T-helper 1 cell treated with Interleukin-12 subunit alpha and Interleukin-12 subunit beta and Interleukin-4 antibody, amounts not matched to agents 30 μg/mL and 1 μg/mL, for 36 hours (primary cell): Measurements from ENCODE around the gene MIDN.
A peak's percentile ranks its signal among the peaks of the same experiment; 100 is the strongest.

ENCODE experiments used
- H3K27ac Mint-ChIP-seq: one replicate; pipeline ENCODE4 v1.8.0; 2021; ENCODE audit warnings: mild to moderate bottlenecking, mixed read lengths
- H3K27me3 Mint-ChIP-seq: one replicate; pipeline ENCODE4 v1.8.0; 2021; ENCODE audit warnings: low read depth, mixed read lengths
- H3K36me3 Mint-ChIP-seq: one replicate; pipeline ENCODE4 v1.8.0; 2021; ENCODE audit warnings: low read depth, mixed read lengths
- H3K4me1 Mint-ChIP-seq: one replicate; pipeline ENCODE4 v1.8.0; 2021; ENCODE audit warnings: low read depth, mixed read lengths
- H3K4me3 Mint-ChIP-seq: one replicate; pipeline ENCODE4 v1.8.0; 2021; ENCODE audit warnings: mild to moderate bottlenecking, moderate library complexity, mixed read lengths
- H3K9me3 Mint-ChIP-seq: one replicate; pipeline ENCODE4 v1.8.0; 2021; ENCODE audit warnings: mixed read lengths

Gene MIDN

DNA sequence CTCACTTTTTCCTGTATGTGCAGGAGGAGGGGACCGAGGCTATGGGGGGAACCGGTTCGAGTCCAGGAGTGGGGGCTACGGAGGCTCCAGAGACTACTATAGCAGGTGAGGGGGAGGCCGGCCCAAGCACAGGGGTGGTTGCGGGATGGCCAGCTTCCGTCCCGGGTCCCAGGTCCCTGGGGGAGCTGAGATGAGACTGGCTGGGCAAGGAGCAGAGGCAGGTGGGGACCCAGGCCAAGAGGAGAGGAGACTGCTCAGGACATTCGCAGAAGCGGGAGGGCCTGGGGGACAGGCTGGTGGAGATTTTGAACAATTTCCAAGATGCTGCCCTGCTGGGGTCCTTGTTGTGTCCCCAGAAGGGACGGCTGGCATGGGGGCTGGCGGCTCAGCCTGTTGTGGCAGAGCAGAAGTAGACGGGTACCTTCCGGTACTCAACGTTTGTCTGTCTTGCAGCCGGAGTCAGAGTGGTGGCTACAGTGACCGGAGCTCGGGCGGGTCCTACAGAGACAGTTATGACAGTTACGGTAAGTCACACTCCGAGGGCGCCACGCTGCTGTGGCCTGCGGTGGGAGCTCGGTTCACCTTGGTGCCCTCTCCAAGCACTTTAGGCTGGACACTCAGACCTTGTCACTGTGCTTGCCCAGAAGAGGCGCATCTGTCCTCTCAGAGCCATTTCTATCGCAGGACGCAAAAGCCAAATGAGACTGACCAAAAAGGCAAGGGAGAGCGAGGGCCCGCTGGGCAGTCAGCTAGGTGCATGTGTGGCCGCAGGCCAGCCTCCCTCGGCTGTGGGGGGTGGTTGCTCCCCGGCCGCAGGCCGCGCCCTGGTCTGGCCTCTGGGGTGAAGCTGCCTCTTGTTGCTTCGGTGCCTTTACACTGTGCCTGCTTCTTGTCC is 23.4 kb downstream of the MIDN start:
- Mint-ChIP-seq H3K27me3 (no peaks in the 10 kb centered on the region), H3K36me3 (peaks cover 36% of the 10 kb centered on the region), H3K4me3 (peak overlapping the region; percentile 93), H3K9me3 (no peaks in the 10 kb centered on the region), H3K4me1 (peaks cover 52% of the 10 kb centered on the region), H3K27ac (peak overlapping the region; percentile 45)

GRCh38 chr19:1272423-1273262 is 24.3 kb downstream of the MIDN start:
- Mint-ChIP-seq H3K4me1 (peaks cover 49% of the 10 kb centered on the region), H3K27me3 (no peaks in the 10 kb centered on the region), H3K36me3 (peaks cover 38% of the 10 kb centered on the region), H3K9me3 (no peaks in the 10 kb centered on the region), H3K27ac (peak overlapping the region; percentile 62), H3K4me3 (peak overlapping the region; percentile 40)

GRCh38 chr19:1273263-1274041 is 25.1 kb downstream of the MIDN start:
- Mint-ChIP-seq H3K9me3 (no peaks in the 10 kb centered on the region), H3K36me3 (peaks cover 38% of the 10 kb centered on the region), H3K4me1 (peaks cover 46% of the 10 kb centered on the region), H3K4me3 (peak overlapping the region; percentile 46), H3K27me3 (no peaks in the 10 kb centered on the region), H3K27ac (peak overlapping the region; percentile 62)

- peak overlapping the region; percentile 69 for H3K27ac Mint-ChIP-seq
- H3K4me3 Mint-ChIP-seq, result peak overlapping the region; percentile 56
- peaks cover 38% of the 10 kb centered on the region for H3K36me3 Mint-ChIP-seq
- peaks cover 42% of the 10 kb centered on the region for H3K4me1 Mint-ChIP-seq
- no peaks in the 10 kb centered on the region for H3K9me3 Mint-ChIP-seq
- H3K27me3 Mint-ChIP-seq, result no peaks in the 10 kb centered on the region
Measured at GRCh38 chr19:1274081-1274851, 25.9 kb downstream of the MIDN start.

- no peaks in the 10 kb centered on the region for H3K27me3 Mint-ChIP-seq
- H3K27ac Mint-ChIP-seq, result peak overlapping the region; percentile 69
- no peaks in the 10 kb centered on the region for H3K9me3 Mint-ChIP-seq
- peaks cover 44% of the 10 kb centered on the region for H3K4me1 Mint-ChIP-seq
- peaks cover 44% of the 10 kb centered on the region for H3K36me3 Mint-ChIP-seq
- H3K4me3 Mint-ChIP-seq, result peak overlapping the region; percentile 56
Measured at GRCh38 chr19:1274852-1275259, 26.5 kb downstream of the MIDN start.

DNA sequence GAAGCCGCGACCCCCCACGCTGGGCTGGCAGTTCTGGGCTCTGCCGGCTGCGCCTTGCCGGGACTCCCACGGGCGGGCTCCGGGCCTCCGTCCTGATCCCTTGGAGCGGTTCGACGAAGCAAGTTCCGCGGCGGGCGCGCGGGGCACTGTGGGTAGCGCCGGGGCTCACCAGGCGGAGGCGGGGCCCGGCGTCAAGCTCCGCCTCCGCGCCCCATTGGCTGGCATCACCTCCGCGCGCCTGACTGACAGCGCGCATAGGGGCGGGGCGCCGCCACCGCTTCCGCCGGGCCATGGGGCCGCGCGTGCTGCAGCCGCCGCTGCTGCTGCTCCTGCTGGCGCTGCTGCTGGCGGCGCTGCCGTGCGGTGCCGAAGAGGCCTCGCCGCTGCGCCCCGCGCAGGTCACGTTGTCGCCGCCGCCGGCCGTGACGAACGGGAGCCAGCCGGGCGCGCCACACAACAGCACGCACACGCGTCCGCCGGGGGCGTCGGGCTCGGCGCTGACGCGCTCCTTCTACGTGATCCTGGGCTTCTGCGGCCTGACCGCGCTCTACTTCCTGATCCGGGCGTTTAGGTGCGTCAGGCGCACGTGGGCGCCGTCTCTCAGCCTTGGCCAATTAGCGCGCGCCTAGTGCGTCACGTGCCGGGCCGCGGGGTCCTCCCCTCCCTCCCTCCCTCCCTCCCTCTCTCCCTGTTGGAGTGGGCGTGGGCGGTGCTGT is 27.0 kb downstream of the MIDN start, which contains the start of gene FAM174C:
FAM174C (plus strand) TSS at position 271 of the 716 bp plus-strand sequence; CDS start at position 291, 20 bp downstream.
- peaks cover 42% of the 10 kb centered on the region for H3K4me1 Mint-ChIP-seq
- peak within 1 kb of the TSS; percentile 97 for H3K27ac Mint-ChIP-seq
- peak within 1 kb of the TSS; percentile 93 for H3K4me3 Mint-ChIP-seq
- H3K9me3 Mint-ChIP-seq, result no peaks in the 10 kb centered on the region
- peaks cover 42% of the 10 kb centered on the region for H3K36me3 Mint-ChIP-seq
- H3K27me3 Mint-ChIP-seq, result no peaks in the 10 kb centered on the region

GRCh38 chr19:1275976-1276627 is 27.7 kb downstream of the MIDN start:
- H3K4me3 Mint-ChIP-seq, result peak overlapping the region; percentile 93
- no peaks in the 10 kb centered on the region for H3K9me3 Mint-ChIP-seq
- no peaks in the 10 kb centered on the region for H3K27me3 Mint-ChIP-seq
- peaks cover 35% of the 10 kb centered on the region for H3K4me1 Mint-ChIP-seq
- H3K36me3 Mint-ChIP-seq, result peaks cover 36% of the 10 kb centered on the region
- peak overlapping the region; percentile 97 for H3K27ac Mint-ChIP-seq

DNA sequence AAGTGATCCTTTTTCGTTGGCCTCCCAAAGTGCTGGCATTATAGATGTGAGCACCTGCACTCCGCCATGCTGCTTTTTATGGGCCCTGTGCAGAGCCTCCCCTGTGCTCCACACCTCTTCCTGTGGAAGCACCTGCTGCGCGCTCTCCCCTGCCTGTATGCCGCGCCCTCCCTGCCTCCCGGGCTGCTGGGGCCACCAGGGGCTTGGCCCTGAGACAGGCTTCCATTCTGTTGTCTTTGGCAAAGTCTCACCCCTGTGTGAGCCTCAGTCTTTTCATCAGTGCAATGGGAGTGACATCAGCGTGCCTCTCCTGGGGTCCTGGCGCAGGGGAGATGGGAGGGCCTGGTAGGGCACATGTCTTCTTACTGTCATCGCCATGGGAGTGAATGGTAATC is 28.2 kb downstream of the MIDN start:
- no peaks in the 10 kb centered on the region for H3K27me3 Mint-ChIP-seq
- H3K9me3 Mint-ChIP-seq, result no peaks in the 10 kb centered on the region
- peak overlapping the region; percentile 96 for H3K27ac Mint-ChIP-seq
- peak overlapping the region; percentile 93 for H3K4me3 Mint-ChIP-seq
- H3K36me3 Mint-ChIP-seq, result peaks cover 31% of the 10 kb centered on the region
- peaks cover 30% of the 10 kb centered on the region for H3K4me1 Mint-ChIP-seq

GRCh38 chr19:1277061-1277460 is 28.7 kb downstream of the MIDN start:
- H3K4me1 Mint-ChIP-seq, result peaks cover 26% of the 10 kb centered on the region
- H3K9me3 Mint-ChIP-seq, result no peaks in the 10 kb centered on the region
- peaks cover 27% of the 10 kb centered on the region for H3K36me3 Mint-ChIP-seq
- no peaks in the 10 kb centered on the region for H3K27me3 Mint-ChIP-seq
- peak overlapping the region; percentile 93 for H3K4me3 Mint-ChIP-seq
- peak overlapping the region; percentile 96 for H3K27ac Mint-ChIP-seq

- H3K4me3 Mint-ChIP-seq, result peak overlapping the region; percentile 14
- H3K36me3 Mint-ChIP-seq, result peaks cover 18% of the 10 kb centered on the region
- H3K9me3 Mint-ChIP-seq, result no peaks in the 10 kb centered on the region
- H3K27ac Mint-ChIP-seq, result no peak overlapping the region
- no peaks in the 10 kb centered on the region for H3K27me3 Mint-ChIP-seq
- peaks cover 19% of the 10 kb centered on the region for H3K4me1 Mint-ChIP-seq
Measured at GRCh38 chr19:1278074-1278473, 29.7 kb downstream of the MIDN start.

DNA sequence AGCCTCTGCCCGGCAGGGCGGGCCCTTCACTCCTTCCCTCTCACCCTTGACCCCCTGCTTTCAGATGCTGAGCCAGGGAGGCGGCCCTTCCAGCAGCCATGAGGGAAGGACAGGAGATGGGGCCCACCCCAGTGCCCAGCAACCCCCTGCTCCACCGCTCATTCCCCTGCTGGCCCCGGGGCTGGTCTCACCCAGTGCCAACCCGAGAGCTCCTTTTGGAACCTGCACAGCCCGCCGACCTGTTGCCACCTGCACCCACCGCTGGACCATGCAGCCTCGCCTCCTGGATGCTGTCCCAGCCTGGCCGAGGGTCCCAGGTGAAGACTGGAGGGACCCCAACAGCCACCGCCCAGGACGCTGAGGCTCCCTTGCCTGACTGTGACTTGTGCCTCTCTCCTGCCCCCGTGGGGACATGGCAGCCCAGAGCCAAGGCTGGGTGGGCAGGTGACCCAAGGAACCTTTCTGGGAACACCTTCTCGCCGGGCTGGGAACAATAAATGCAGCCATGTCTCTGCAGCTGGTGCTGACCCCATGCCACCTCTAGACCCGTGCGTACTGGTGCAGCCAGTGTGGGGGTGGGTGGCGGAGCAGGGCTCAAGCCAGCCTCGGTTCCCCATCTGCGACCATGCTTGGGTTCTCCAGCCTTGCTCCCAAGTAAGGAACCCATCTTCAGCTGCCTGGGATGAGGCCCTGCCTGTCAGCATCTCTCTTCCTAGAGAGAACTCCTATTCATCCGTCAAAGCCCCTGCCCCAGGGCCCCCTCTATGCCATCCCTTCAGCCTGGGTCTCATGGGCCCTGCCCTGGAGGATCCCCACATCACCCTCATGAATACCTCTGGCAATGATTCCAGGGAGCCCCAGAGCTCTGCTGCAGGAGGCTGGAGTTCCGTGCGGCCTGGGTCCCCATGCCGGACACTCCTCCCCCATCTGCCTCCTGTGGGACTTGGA is 30.6 kb downstream of the MIDN start:
- Mint-ChIP-seq H3K4me1 (peaks cover 12% of the 10 kb centered on the region), H3K27ac (no peak overlapping the region), H3K36me3 (peaks cover 12% of the 10 kb centered on the region), H3K9me3 (no peaks in the 10 kb centered on the region), H3K27me3 (peaks cover 1% of the 10 kb centered on the region), H3K4me3 (no peak overlapping the region)

GRCh38 chr19:1279782-1280341 is 31.5 kb downstream of the MIDN start:
- Mint-ChIP-seq H3K4me1 (peaks cover 13% of the 10 kb centered on the region), H3K27me3 (peaks cover 10% of the 10 kb centered on the region), H3K9me3 (no peaks in the 10 kb centered on the region), H3K27ac (peak overlapping the region; percentile 67), H3K36me3 (peaks cover 11% of the 10 kb centered on the region), H3K4me3 (no peak overlapping the region)
